Mesangial cell (primary cell): ENCODE results near the gene FOXR1. TPM values are rescaled to one million over a fixed set of nuclear protein-coding genes. Genes with fewer than 3 reads are reported as not detected.

ENCODE experiments used
- total RNA-seq: library from RNA; depleted of rRNA; stranded (reverse); fragments of >200 nt; gene quantifications from 2 replicates; pipeline ENCODE4 v1.2.3, GENCODE V29; 2015

FOXR1 gene, protein sequence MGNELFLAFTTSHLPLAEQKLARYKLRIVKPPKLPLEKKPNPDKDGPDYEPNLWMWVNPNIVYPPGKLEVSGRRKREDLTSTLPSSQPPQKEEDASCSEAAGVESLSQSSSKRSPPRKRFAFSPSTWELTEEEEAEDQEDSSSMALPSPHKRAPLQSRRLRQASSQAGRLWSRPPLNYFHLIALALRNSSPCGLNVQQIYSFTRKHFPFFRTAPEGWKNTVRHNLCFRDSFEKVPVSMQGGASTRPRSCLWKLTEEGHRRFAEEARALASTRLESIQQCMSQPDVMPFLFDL
- total RNA-seq, result not detected in 2 replicates

DNA sequence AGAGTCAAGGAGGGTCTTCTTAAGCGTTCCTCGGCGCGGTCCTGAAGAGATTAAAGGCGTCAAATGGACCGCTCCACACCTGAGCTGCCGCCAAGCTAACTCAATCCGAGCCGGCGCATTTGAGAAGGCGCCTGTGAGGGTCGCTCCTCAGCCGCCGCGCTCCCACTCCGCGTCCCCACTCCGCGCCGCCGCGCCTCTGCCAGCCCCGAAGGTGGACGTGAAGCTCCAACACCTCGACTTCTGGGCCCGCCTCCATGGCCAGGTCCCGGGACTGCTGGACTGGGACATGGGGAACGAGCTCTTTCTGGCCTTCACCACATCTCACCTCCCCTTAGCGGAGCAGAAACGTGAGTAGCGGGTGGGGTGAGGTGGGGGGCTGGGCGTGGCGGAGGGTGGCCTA, at the start of gene FOXR1:
Gene FOXR1, plus strand, starts transcription at position 116 of the 400 bp plus-strand sequence. Its CDS starts 171 bp downstream, at position 287.

DNA sequence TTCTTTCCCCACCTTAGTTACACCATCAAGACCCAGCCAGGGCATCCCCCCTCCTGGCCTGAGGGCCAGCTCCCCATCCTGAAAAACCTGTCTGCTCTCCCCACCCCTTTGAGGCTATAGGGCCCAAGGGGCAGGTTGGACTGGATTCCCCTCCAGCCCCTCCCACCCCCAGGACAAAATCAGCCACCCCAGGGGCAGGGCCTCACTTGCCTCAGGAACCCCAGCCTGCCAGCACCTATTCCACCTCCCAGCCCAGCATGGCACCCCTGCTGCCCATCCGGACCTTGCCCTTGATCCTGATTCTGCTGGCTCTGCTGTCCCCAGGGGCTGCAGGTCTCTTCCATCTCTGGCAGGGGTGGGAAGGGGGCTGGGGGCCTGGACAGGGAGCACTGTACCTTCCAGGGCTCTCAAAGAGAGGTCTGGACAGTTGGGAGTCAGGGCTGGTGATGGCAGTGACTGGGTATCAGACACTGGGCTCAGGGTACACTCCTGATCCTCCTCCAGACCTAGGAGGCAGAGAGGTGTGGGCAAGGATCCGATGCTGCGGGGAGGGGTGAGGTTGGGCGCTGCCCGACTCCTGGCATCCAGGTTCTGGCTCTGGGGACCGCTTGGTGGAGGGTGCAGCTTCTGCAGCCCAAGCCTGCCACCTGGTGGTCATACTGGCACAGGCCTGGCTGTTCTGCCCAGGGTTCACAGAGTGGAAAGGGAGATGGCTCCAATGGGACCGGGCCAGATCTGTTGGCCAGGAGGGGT, 15.3 kb upstream of the FOXR1 start, which contains the start of gene UPK2:
Gene UPK2, plus strand, starts transcription at position 205 of the 753 bp plus-strand sequence. Its CDS starts 53 bp downstream, at position 258.

DNA sequence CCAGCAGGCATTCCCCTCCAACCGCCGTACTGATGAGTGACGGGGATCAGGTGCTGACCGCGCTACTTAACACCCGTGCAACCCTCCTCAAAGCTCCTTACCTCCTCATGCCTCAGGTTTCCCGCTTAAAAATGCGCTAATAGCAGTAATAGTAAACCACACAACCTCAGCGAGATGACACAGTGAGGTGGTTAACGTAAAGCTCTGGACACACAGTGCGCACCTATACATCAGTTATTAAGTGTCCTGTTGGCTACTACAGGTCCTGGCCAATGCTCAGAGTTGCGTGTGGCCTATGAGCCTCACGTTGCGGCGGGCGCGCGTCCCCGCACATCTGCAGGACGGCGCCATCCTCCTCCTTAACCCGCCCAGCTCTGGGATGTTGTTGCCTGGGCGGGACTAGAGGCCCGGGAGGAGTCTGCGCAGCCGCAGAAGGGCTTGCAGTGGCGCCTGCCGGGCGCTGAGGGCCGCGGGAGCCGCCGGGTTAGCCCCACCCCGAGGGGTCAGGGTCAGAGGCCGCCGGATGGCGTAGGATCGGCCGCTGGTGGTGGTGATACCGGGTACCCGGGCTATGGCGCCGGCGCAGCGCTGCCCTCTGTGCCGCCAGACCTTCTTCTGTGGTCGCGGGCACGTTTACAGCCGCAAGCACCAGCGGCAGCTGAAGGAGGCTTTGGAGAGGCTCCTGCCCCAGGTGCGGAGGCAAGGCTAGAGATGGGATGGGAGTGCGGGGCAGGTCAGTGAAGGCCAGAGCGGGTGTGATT, 26.2 kb downstream of the FOXR1 start, which contains the start of gene CENATAC:
Gene CENATAC, plus strand, starts transcription at position 512 of the 761 bp plus-strand sequence. Its CDS starts 60 bp downstream, at position 572.

DNA sequence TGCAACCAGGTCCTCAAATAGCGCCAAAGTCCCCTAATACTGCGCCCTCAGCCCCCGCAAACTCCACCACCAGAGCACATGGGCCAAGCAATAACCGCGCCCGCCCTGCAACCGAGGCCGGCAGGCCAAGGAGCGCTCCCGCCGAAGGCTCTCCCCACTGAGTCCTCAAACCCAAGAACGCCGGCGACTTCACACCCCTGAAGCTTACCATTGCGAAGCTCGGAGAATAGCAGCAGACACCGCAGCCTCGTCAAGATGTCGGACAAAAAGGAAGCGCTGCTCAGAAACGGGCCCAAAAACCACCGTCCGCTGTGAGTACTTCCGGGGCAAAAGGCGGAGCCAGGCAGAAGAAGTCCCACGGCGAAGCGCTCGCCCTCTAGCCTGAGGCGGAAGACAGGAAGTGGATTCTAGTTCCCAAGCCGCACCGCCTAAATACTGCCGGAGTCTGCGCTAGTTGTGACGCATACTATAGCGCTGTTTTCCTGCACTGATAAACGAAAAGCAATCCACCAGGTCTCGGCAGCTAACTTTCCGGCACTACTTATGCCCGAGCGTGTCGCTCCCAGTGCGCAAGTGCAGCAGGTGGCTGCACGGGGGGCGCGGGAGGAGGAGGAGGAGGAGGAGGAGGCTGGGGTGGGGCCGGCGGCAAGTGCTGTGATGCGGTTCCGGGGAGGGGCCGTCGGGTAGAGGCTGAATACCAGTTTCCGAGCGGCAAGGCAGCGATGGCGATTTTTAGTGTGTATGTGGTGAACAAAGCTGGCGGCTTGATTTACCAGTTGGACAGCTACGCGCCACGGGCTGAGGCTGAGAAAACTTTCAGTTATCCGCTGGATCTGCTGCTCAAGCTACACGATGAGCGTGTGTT, 46.7 kb downstream of the FOXR1 start, which contains the start of the genes RPS25 and TRAPPC4:
Gene RPS25, minus strand, starts transcription at position 270 of the 865 bp plus-strand sequence. Its CDS starts 59 bp downstream, at position 211.
Gene TRAPPC4, plus strand, starts transcription at position 693 of the 865 bp plus-strand sequence. Its CDS starts 30 bp downstream, at position 723.

DNA sequence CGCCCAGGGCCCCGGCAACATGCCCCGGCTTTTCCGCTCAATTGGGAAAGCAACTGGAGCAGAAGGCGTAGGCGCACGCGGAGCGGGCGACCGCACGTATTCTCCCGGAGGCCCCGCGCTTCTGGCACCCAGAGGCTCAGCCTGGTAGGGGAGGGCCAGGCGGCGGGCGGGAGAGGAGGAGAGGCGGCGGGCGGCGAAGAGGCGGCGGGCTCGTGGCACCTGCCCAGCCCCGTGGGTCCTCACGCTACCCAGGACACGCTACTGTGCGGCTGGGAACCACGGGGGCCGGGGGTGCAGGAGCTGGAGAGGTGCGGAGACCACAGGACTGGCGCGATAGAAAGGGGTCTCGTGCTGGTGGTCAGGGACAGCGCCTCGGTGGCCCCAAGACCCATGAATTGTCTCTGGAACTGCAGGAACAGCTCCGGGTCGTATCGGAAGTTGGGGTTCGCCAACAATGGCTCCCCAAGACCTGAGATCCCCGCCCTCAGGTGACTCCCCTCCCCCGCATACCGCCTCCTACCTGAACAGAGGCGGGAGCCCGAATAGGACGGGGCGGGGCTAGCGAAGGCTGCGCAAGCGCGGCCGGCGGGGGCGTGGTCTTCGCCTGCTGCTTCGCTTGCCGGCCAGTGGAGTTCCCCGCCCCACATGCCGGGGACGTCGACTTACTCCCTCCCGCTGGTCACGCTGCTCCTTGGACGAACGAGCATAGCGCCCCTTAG, 58.9 kb downstream of the FOXR1 start, which contains the start of gene SLC37A4:
Gene SLC37A4, minus strand, starts transcription at position 549 of the 719 bp plus-strand sequence.

Other genes starting within 250 kb of the FOXR1 start
- 49.2 and 53.9 TPM in 2 replicates for gene DDX6, start 180.6 kb upstream of the FOXR1 start, total RNA-seq
- gene CXCR5, start 87.9 kb upstream of the FOXR1 start, total RNA-seq, result not detected in 2 replicates
- gene BCL9L, start 45.8 kb upstream of the FOXR1 start, total RNA-seq, result 30.3 and 58.2 TPM in 2 replicates
- not detected in 2 replicates for gene UPK2, start 15.5 kb upstream of the FOXR1 start, total RNA-seq
- 7.2 and 12.5 TPM in 2 replicates for gene CENATAC, start 26.4 kb downstream of the FOXR1 start, total RNA-seq
- 1,334 and 1,525 TPM in 2 replicates for gene RPS25, start 46.6 kb downstream of the FOXR1 start, total RNA-seq
- gene TRAPPC4, start 47.0 kb downstream of the FOXR1 start, total RNA-seq, result 75.0 and 110 TPM in 2 replicates
- 50.4 and 68.5 TPM in 2 replicates for gene SLC37A4, start 59.1 kb downstream of the FOXR1 start, total RNA-seq
- gene HYOU1, start 85.4 kb downstream of the FOXR1 start, total RNA-seq, result 86.6 and 187 TPM in 2 replicates
- 24.4 and 43.9 TPM in 2 replicates for gene VPS11, start 96.1 kb downstream of the FOXR1 start, total RNA-seq
- 38.8 and 62.1 TPM in 2 replicates for gene HMBS, start 113.1 kb downstream of the FOXR1 start, total RNA-seq
- gene DPAGT1, start 130.1 kb downstream of the FOXR1 start, total RNA-seq, result 31.8 and 41.1 TPM in 2 replicates
- gene C2CD2L, start 135.6 kb downstream of the FOXR1 start, total RNA-seq, result 5.8 and 8.6 TPM in 2 replicates
- 10.9 and 32.2 TPM in 2 replicates for gene HINFP, start 149.8 kb downstream of the FOXR1 start, total RNA-seq
- gene ABCG4, start 177.3 kb downstream of the FOXR1 start, total RNA-seq, result 0.49 and 1.1 TPM in 2 replicates
- gene NLRX1, start 197.0 kb downstream of the FOXR1 start, total RNA-seq, result 19.1 and 25.4 TPM in 2 replicates
- gene NHERF4, start 213.7 kb downstream of the FOXR1 start, total RNA-seq, result 0.25 TPM in 1 of 2 replicates, not detected in the other
- 11.9 and 14.0 TPM in 2 replicates for gene CBL, start 234.6 kb downstream of the FOXR1 start, total RNA-seq